ENCODE results near the gene ROR1.

- TF ChIP-seq, protein P1, sequence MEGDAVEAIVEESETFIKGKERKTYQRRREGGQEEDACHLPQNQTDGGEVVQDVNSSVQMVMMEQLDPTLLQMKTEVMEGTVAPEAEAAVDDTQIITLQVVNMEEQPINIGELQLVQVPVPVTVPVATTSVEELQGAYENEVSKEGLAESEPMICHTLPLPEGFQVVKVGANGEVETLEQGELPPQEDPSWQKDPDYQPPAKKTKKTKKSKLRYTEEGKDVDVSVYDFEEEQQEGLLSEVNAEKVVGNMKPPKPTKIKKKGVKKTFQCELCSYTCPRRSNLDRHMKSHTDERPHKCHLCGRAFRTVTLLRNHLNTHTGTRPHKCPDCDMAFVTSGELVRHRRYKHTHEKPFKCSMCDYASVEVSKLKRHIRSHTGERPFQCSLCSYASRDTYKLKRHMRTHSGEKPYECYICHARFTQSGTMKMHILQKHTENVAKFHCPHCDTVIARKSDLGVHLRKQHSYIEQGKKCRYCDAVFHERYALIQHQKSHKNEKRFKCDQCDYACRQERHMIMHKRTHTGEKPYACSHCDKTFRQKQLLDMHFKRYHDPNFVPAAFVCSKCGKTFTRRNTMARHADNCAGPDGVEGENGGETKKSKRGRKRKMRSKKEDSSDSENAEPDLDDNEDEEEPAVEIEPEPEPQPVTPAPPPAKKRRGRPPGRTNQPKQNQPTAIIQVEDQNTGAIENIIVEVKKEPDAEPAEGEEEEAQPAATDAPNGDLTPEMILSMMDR (IDR thresholded peaks at IDR 0.05), result no peak
- TF ChIP-seq FOXK1 (CRISPR knock-in tag; IDR thresholded peaks at IDR 0.05) (no peak), FOXP1 (CRISPR knock-in tag; IDR thresholded peaks at IDR 0.05; ENCODE audit: borderline replicate concordance) (no peak), ETV6 (CRISPR knock-in tag; IDR thresholded peaks at IDR 0.05) (no peak), ZNF263 (CRISPR knock-in tag; IDR thresholded peaks at IDR 0.05; ENCODE audit: low read depth) (no peak), E2F1 (CRISPR knock-in tag; IDR thresholded peaks at IDR 0.05) (no peak), SMAD4 (CRISPR knock-in tag; IDR thresholded peaks at IDR 0.05) (no peak), NR2C2 (CRISPR knock-in tag; IDR thresholded peaks at IDR 0.05) (no peak), USF2 (CRISPR knock-in tag; IDR thresholded peaks at IDR 0.05) (no peak), CREB1 (CRISPR knock-in tag; IDR thresholded peaks at IDR 0.05) (no peak), STAT6 (CRISPR knock-in tag; conservative IDR thresholded peaks at IDR 0.05; ENCODE audit: low read depth) (no peak)
These were observed 122.9 kb downstream of the ROR1 start for GRCh38 chr1:63896755-63897154.
